Islet of Langerhans (tissue), 1 donor: ENCODE data around the gene HPX.

ENCODE experiments used
- FAIRE-seq: peaks from one replicate; lab custom pipeline; 2011; peaks lifted over from hg19 to GRCh38; lab: Jason Lieb, UNC

Gene HPX

GRCh38 chr11:6458352-6459098, 17.7 kb upstream of the HPX start:
- no peak for FAIRE-seq

- no peak for FAIRE-seq
Measured at GRCh38 chr11:6457581-6458320, 17.0 kb upstream of the HPX start.

- FAIRE-seq: no peak
Measured at GRCh38 chr11:6456361-6457073, 15.7 kb upstream of the HPX start.

- FAIRE-seq: no peak
Measured at GRCh38 chr11:6455070-6455469, 14.3 kb upstream of the HPX start.

GRCh38 chr11:6453152-6453551, 12.4 kb upstream of the HPX start:
- no peak for FAIRE-seq

GRCh38 chr11:6452219-6452618, 11.4 kb upstream of the HPX start:
- FAIRE-seq: no peak

- no peak for FAIRE-seq
Measured at GRCh38 chr11:6448574-6448973, 7.8 kb upstream of the HPX start.

- FAIRE-seq: no peak
Measured at GRCh38 chr11:6443269-6444003, 2.6 kb upstream of the HPX start.

GRCh38 chr11:6442441-6442840, 1.7 kb upstream of the HPX start:
- FAIRE-seq: no peak

GRCh38 chr11:6438979-6439571, 1.7 kb downstream of the HPX start:
- no peak for FAIRE-seq

- FAIRE-seq: no peak
Measured at GRCh38 chr11:6437993-6438392, 2.8 kb downstream of the HPX start.

- no peak for FAIRE-seq
Measured at GRCh38 chr11:6437423-6437822, 3.4 kb downstream of the HPX start.

- FAIRE-seq: no peak
Measured at GRCh38 chr11:6433998-6434660, 6.7 kb downstream of the HPX start.

GRCh38 chr11:6431861-6432260, 8.9 kb downstream of the HPX start:
- no peak for FAIRE-seq

- FAIRE-seq: no peak
Measured at GRCh38 chr11:6427516-6427915, 13.3 kb downstream of the HPX start.

- FAIRE-seq: no peak
Measured at GRCh38 chr11:6420677-6421076, 20.1 kb downstream of the HPX start.

- peak; percentile 73 for FAIRE-seq
Measured at GRCh38 chr11:6419009-6419631, 21.7 kb downstream of the HPX start, which contains the start of gene APBB1. Gene APBB1 (minus strand): TSS chr11:6419094. CDS start chr11:6411347, 7,747 bp downstream.

GRCh38 chr11:6418557-6419008, 22.2 kb downstream of the HPX start:
- no peak for FAIRE-seq

GRCh38 chr11:6417907-6418556, 22.8 kb downstream of the HPX start:
- peak; percentile 5 for FAIRE-seq

GRCh38 chr11:6415797-6416196, 25.0 kb downstream of the HPX start:
- FAIRE-seq: no peak
